Embryonic facial prominence (tissue), 1 donor: ENCODE data around the gene IQCK.
"Not testable (repeated sequence)": the region's sequence is repeated elsewhere in the genome, so short reads cannot be mapped to it uniquely, and the experiment has no call there.

Experiments used
- DNase-seq: peaks from one replicate; pipeline ENCODE4 v3.0.0-alpha.2; 2016; ENCODE audit errors: extremely low spot score

IQCK gene

DNA sequence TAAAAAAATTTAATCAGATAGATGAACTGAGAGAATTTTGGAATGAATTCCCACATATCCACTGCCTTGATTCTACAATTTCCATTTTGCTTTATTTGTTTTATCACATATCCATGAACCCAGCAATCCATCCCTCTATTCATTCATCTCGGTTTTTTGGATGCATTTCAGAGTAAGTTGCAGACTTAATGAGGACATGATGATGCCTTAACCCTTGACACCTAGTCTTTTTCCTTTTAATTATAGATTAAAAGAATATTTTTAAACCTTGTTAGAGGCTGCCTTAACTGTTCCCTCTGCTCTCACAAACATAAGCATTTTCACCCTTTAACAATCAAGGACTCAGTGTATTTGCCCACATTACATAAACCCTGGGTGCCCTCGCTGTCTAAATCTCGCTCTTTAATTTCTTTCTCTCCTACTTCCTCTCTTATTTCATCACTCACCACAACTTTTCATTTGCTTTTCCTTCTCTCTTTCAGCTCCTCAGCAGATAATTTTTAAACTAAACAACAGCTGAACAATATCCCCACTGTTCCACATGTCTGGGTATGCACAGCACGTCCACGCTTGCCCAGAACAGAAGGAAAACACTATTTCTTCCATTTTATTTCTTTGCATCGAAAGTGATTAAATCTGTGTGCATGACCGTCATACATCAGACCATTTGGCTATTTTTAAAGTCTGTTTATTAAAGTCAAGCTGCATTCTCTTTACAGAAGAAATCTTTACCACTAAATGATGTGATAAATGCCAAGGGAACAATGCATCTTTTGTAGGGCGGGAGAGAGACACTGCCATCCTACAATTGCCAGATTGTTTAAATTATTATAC lies 39.9 kb downstream of the IQCK start:
- DNase-seq, result no peak

- no peak for DNase-seq
Measured at GRCh38 chr16:19760356-19761060, 42.4 kb downstream of the IQCK start.

DNA sequence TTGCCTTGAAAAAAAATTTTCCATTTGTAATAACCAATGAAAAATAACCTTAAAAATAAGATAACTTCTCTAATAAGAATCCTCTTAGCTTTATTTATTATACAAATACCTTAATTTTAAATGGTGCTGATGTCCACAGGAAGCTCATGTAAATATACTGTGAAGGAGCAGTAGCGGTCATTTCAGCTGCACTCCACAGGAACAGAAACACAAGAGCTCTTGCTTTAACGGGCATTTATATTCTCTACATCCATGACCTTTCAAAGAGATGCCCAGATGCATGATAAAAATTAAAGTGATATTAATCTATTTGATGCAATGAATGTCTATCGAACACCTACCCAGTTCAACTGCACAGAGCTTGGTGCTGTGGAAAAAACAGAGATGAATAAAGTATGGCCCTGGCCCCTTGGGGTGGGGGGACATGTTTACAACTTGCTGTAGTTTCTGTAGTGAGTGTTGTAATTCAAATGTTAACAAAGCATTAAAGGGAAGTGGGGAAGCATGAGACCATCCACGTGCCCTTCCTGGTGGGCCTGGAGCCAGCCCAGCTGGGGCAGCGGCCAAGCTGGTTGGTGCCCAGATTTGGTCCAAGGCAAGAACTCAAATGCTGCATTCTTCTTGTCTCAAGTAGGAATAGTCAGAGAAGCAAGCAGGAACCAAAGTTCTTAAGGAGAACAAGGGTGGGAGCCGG lies 47.9 kb downstream of the IQCK start:
- no peak for DNase-seq

GRCh38 chr16:19766554-19766884 lies 48.4 kb downstream of the IQCK start:
- DNase-seq, result no peak

GRCh38 chr16:19766988-19767387 lies 48.9 kb downstream of the IQCK start:
- DNase-seq, result no peak

- DNase-seq, result no peak
Measured at GRCh38 chr16:19767497-19767896, 49.4 kb downstream of the IQCK start.

DNA sequence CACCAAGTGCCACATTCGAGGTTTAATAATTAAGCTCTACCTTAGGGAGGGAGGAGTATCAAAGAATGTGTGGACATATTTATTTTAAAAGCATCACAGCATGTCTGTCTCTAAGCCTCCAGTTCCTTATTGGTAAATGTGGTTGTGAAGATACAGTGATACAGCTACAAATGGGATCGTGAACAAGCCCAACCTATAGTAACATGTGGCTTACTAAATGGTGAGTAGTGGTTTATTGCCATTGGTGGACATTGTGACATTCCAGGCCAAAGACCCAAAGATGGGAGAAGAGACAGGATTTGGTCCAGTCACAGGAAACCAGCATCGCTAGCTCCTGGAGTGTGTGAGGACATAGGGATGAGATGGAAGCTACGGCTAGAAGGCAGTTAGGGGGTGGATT lies 51.2 kb downstream of the IQCK start:
- no peak for DNase-seq

DNA sequence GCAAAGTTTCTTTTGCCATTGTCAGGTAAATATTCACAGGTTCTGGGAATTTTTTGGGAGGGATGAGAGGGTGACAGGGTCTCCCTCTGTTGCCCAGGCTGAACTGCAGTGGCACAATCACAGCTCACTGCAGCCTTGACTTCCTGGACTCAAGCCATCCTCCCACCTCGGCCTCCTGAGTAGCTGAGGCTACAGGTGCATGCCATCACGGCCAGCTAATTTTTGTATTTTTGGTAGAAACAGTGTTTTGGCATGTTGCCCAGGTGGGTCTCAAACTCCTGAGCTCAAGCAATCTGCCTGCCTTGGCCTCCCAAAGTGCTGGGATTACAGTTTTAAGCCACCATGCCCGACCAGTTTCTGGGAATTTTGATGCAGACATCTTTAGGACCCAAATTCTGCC lies 53.0 kb downstream of the IQCK start:
- DNase-seq, result no peak

- no peak for DNase-seq
Measured at GRCh38 chr16:19771796-19772195, 53.7 kb downstream of the IQCK start.

- DNase-seq, result no peak
Measured at GRCh38 chr16:19774024-19774423, 56.0 kb downstream of the IQCK start.

GRCh38 chr16:19776147-19776546 lies 58.1 kb downstream of the IQCK start:
- no peak for DNase-seq

GRCh38 chr16:19776565-19776964 lies 58.5 kb downstream of the IQCK start:
- DNase-seq, result no peak

- no peak for DNase-seq
Measured at GRCh38 chr16:19780321-19780720, 62.2 kb downstream of the IQCK start.

DNA sequence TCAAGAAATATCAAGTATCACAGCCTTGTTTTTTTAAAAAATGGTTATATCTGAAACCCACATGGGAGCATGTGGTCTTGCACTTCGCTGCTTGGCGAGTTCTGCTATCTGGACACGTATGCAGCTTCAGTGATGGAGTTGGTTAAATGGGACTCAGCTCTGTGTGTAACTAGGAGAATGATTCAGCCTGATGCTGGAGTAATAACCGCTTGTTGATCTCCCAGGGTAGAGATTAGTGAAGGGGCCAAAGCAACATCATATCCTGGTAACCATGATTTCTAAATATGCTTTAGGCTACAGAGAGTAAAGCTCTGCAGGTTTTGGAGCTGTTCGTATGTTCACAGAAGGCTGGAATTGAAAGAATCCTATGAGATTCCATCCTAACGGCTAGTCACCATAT lies 63.2 kb downstream of the IQCK start:
- no peak for DNase-seq

DNA sequence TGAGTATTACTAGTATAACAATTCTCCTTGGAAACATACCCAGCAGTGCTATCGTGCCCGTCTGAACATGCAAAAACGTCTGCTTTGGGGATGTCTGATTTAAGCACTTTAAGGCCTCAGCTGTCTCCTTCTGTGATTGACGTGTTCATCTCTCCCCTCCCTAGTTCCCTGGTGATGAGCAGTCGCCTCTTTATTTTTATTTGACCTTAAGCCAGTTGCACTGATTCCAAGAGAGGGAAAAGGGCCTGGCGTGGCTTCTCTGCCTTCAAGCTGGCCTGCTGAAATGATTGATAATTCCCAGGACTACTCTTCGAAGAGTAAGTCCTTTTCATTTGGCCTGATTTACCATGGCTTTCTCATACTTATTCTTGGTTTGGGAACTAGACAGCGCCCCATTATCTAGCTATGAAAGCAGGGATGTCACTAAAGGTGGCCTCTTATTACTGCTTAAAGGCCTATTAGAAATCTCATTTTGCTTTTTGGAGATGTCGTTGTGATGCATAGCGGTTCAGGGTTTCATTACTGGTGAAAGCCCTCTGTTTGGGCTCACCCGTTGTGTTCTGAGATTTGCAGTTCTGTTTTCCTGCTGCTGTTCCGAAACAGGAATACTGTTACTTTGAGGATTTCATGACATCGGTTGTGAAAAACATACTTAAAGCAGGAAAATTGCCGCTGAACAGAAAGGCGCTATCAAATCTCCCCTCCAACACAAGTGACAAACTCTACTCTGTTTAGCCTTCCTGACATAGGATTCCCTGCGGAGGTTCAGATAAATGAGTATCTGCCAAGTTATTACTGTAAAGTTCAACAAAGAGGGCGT lies 65.5 kb downstream of the IQCK start:
- DNase-seq, result no peak

DNA sequence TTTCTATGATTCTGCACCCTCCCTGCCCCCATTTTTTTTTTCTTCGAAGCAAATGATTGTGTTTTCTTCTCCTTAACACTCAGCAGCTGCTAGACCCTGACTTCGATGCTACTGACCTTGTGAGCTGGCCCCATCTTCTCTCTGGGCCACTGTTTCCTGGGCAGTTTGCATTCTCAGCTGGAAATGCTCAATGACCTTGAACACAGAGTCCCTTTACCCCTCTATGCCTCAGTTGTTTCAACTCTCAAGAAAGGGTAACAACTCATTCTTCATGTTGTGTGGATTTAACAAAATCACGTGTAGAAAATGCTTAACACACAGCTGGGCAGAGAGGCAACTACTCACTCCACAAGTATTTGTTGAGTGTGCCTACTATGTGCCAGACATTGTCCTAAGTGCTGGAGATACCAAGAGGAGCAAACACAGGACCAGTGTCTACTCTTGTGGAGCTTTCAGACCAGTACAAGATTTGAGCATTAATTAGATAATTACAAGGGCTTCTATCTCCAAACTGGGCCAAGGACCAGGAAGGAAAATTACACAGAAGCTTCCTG lies 66.2 kb downstream of the IQCK start:
- DNase-seq, result no peak

DNA sequence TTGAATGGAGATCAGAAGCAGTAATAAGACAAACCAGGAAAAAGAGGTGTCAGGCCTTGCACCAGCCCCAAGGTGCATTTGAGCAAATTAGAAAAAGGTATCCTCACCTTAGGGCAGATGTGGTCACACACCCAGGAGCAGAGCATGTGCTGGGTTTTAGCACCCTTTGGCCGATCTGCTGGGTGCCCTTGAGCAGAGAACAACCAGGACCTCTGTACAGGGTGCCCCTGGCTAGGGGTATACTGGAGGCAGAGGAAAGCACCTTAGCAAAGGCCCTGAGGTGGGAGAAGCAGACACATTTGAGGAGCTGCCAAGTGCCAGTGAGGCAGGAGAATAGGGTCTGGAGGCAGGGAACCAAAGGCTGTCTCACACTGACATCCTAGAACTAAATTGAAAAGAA lies 67.0 kb downstream of the IQCK start:
- no peak for DNase-seq

DNA sequence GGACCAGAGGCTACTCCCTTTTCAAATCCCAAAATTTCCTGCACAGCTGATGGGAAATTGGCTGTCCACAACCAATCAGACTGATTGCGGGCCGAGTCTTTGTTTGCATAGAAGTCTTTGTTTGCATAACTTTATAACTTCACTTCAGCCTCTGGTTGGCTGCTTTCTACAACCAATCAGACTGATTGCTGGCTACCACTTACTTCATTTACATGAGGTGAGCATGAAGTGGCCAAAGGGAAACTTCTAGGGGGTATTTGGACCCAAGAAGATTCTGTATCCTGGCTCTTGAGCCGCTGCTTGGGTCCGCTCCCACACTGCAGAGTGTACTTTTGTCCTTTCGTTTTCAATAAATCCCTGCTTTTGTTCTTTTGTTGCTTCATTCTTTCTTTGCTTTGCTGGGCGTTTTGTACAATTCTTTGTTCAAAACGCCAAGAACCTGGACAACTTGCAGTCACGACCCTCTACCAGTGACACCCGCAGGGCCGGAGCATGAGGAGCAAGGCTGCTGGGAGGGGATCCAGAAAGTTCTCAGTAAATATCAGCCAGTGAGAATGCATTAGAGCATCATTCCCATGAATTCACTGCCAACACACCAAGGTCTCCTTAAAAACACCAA lies 67.5 kb downstream of the IQCK start:
- DNase-seq, result no peak

DNA sequence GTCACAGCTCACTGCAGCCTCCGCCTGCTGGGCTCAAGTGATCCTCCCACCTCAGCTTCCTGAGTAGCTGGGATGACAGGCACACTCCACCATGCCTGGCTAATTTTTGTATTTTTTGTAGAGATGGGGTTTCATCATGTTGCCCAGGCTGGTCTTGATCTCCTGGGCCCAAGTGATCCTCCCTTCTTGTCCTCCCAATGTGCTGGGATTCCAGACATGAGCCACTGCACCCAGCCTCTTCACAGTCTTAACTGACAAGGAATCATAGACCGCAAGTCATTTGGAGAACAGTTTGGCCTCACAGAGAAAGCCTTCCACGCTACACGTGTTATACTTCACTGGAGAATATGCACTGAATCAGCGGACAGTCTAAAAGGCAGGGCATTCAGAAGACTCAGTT lies 83.3 kb downstream of the IQCK start:
- DNase-seq, result not testable (repeated sequence)

DNA sequence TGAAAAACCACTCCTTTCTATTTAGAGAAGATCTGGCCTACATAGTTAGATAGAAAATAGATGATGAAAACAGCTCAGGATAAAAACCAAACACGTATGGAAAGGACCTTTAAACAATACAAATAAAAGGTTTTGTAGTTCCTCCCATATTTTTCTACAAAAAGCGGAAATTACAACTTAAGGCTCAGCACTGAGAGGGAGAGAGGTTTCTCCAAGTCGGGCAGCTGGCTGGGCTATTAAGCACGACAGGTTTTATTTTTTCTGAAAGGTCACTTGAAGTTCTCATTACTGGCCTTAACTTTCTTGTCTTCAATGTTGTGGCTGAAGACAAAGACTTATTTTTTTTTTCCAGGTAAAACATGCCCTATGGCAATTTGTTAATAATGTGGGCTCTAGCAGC lies 83.8 kb downstream of the IQCK start:
- DNase-seq, result not testable (repeated sequence)

DNA sequence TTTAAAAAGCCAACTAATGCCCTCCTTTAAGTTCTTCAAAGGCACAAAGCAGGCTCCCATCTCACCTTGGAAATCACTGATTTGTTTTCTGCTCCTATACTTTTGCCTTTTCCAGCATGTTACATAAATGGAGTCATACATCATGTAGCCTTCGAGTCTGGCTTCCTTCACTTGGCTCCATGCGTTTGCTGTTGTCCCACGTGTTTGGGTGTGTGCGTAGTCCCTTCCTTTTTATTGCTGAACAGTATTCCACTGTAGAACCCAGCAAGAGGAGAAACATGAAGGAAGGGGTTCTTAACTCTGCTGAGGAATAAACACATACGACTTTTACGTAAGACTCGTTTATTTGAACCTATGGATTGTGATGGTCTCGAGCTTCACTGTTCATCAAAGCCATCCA lies 84.5 kb downstream of the IQCK start:
- no peak for DNase-seq
